Thymus (tissue), 11 donors: ENCODE measurements around the gene PGP. TPM values are rescaled to one million over a fixed set of nuclear protein-coding genes. Genes with fewer than 3 reads are reported as not detected.

Experiments
- DNase-seq, 9 donors: peaks; one replicate each; pipeline ENCODE4 v3.0.0-alpha.2; 2013; ENCODE audit warnings: low spot score in 9 of 9, low read depth in 6 of 9, missing footprints in 1 of 9
- H3K27ac ChIP-seq, 2 donors: one replicate each; pipeline ENCODE4 v1.5.1; 2013; ENCODE audit warnings: control low read depth in 1 of 2, low read depth in 1 of 2, low read length in 1 of 2, mild to moderate bottlenecking in 1 of 2, moderate library complexity in 1 of 2
- H3K27me3 ChIP-seq, 2 donors: one replicate each; pipeline ENCODE4 v1.5.1; 2013; ENCODE audit warnings: low read length in 1 of 2; ENCODE audit not compliant: control insufficient read depth in 2 of 2, insufficient read depth in 1 of 2
- H3K36me3 ChIP-seq, 2 donors: one replicate each; pipeline ENCODE4 v1.5.1; 2013; ENCODE audit warnings: low read length in 1 of 2, mild to moderate bottlenecking in 1 of 2, moderate library complexity in 1 of 2; ENCODE audit not compliant: control insufficient read depth in 2 of 2, insufficient read depth in 2 of 2
- H3K4me1 ChIP-seq, 2 donors: one replicate each; pipeline ENCODE4 v1.5.1; 2013; ENCODE audit warnings: low read length in 2 of 2; ENCODE audit not compliant: control insufficient read depth in 2 of 2, insufficient read depth in 2 of 2
- H3K4me3 ChIP-seq, 2 donors: one replicate each; pipeline ENCODE4 v1.5.1; 2013; ENCODE audit warnings: low read length in 2 of 2, control low read depth in 1 of 2, mild to moderate bottlenecking in 1 of 2
- H3K9me3 ChIP-seq, 2 donors: one replicate each; pipeline ENCODE4 v1.5.1; 2013; ENCODE audit warnings: low read length in 1 of 2, mild to moderate bottlenecking in 1 of 2; ENCODE audit not compliant: control insufficient read depth in 2 of 2, insufficient read depth in 1 of 2
- WGBS: extraction: QIAGEN DNeasy Blood & Tissue Kit; methylation state at CpG from one replicate; pipeline ENCODE4 v1.1.7; 2013; 5-methylcytosine and 5-hydroxymethylcytosine counted together
- polyA plus RNA-seq: library from polyadenylated mRNA; stranded (reverse); fragments of 200-250 nt; gene quantifications from one replicate; pipeline ENCODE4 v1.2.3, GENCODE V29; 2013
- total RNA-seq: library from RNA; stranded (reverse); fragments of 120-200 nt; gene quantifications from one replicate; pipeline ENCODE4 v1.2.4, GENCODE V29; 2013
- donor health status: healthy.

Gene PGP
- total and polyA plus RNA-seq, 2 donors: 12.4 to 12.9 TPM

DNA sequence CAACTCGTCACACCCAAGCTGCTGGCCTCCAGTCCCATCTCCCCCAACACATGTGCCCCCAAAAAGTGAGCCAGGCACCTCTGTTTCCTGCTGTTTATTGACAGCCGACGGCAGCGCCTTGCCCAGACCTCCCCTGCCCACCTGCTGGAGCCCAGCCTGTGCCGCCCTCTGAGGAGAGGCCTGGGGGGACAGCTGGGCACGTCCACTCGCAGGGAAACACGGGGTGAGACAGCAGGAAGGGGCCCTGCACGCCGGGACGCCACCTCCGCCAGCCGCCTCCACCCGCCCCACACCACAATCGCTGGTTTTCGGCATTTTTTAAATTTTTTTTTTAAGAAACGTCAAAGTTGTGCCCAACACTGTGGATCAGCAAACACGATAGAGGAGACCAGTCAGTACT is 37.5 kb downstream of the PGP start:
- no peak overlapping the region for H3K27ac ChIP-seq
- no peak for DNase-seq
- no peak overlapping the region for H3K4me3 ChIP-seq
- peaks cover 0 to 3% of the 10 kb centered on the region in 2 donors for H3K27me3 ChIP-seq
- no peaks in the 10 kb centered on the region for H3K4me1 ChIP-seq
- H3K9me3 ChIP-seq: no peaks in the 10 kb centered on the region
- peaks cover 34 to 53% of the 10 kb centered on the region in 2 donors for H3K36me3 ChIP-seq
- WGBS: 98% methylated on average over 18 of the region's 18 CpGs

GRCh38 chr16:2176047-2176446 is 38.6 kb downstream of the PGP start:
- WGBS: 98% methylated on average over 23 of the region's 23 CpGs
- no peak overlapping the region for H3K27ac ChIP-seq
- no peak overlapping the region for H3K4me3 ChIP-seq
- no peaks in the 10 kb centered on the region for H3K4me1 ChIP-seq
- peaks cover 42 to 63% of the 10 kb centered on the region in 2 donors for H3K36me3 ChIP-seq
- H3K27me3 ChIP-seq: peaks cover 0 to 3% of the 10 kb centered on the region in 2 donors
- H3K9me3 ChIP-seq: no peaks in the 10 kb centered on the region
- DNase-seq: no peak

GRCh38 chr16:2175454-2175853 is 39.2 kb downstream of the PGP start:
- 98% methylated on average over 10 of the region's 10 CpGs for WGBS
- no peak for DNase-seq
- H3K27me3 ChIP-seq: peaks cover 0 to 3% of the 10 kb centered on the region in 2 donors
- no peak overlapping the region for H3K27ac ChIP-seq
- H3K4me3 ChIP-seq: no peak overlapping the region
- H3K4me1 ChIP-seq: no peaks in the 10 kb centered on the region
- H3K36me3 ChIP-seq: peaks cover 47 to 68% of the 10 kb centered on the region in 2 donors
- no peaks in the 10 kb centered on the region for H3K9me3 ChIP-seq

DNA sequence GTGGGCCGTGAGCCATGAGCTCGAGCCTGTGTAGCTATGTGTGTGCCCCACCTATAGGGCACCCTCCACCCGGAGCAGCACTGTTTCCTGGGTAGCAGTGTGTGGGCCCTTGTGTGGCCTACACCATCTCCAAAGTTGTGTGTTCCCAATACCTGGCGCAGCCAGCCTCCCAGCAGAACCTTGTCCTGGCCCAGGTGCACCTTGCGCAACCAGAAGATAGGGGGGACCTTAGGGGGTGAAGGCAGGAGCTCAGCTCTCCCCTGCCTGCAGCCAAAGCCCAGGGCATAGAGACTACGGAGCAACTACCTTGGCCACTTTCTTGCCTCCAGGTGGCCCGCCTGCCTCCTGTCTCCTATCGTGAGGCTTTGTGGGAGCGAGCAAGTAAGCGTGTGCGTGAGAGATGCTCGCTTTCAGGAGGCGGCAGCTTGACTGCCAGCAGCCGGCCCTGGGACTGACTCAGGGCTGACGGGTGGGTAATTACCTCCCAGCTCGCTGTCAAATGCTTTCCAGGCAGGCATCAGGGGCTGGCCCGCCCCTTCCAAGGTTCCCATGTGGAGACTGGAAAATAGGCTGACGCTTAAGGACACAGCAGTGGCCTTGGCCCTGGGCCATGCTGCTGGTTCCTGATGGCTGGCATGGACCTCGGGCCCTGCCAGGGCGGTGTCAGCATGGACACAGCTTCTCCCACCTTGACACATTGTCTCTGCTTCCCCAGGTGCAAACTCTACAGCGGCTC is 40.1 kb downstream of the PGP start:
- 98% methylated on average over 21 of the region's 21 CpGs for WGBS
- H3K4me1 ChIP-seq: no peaks in the 10 kb centered on the region
- H3K36me3 ChIP-seq: peaks cover 50 to 69% of the 10 kb centered on the region in 2 donors
- H3K4me3 ChIP-seq: no peak overlapping the region
- H3K27ac ChIP-seq: no peak overlapping the region
- DNase-seq: no peak
- H3K27me3 ChIP-seq: peaks cover 0 to 3% of the 10 kb centered on the region in 2 donors
- H3K9me3 ChIP-seq: no peaks in the 10 kb centered on the region

DNA sequence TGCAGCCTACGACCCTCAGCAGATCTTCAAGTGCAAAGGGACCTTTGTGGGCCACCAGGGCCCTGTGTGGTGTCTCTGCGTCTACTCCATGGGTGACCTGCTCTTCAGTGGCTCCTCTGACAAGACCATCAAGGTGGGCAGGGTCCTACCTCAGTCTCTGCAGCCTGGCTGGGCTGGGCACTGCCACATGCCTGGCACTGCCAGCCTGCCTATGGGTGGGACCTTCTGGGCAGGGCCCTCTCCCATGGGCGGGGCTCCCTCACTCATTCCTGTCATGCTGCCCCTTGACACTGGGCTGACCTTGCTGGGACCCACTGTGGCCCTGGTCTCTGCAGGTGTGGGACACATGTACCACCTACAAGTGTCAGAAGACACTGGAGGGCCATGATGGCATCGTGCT is 40.7 kb downstream of the PGP start:
- Histone ChIP-seq H3K27ac (no peak overlapping the region), H3K4me1 (no peaks in the 10 kb centered on the region), H3K4me3 (no peak overlapping the region), H3K36me3 (peaks cover 54 to 69% of the 10 kb centered on the region in 2 donors), H3K27me3 (no peaks in the 10 kb centered on the region), H3K9me3 (no peaks in the 10 kb centered on the region)
- no peak for DNase-seq
- 98% methylated on average over 4 of the region's 4 CpGs for WGBS

- no peak overlapping the region for H3K4me3 ChIP-seq
- no peaks in the 10 kb centered on the region for H3K9me3 ChIP-seq
- no peaks in the 10 kb centered on the region for H3K4me1 ChIP-seq
- peaks cover 57 to 73% of the 10 kb centered on the region in 2 donors for H3K36me3 ChIP-seq
- DNase-seq: no peak
- H3K27ac ChIP-seq: no peak overlapping the region
- WGBS: 98% methylated on average over 14 of the region's 14 CpGs
- H3K27me3 ChIP-seq: no peaks in the 10 kb centered on the region
Measured at GRCh38 chr16:2173366-2173765, 41.3 kb downstream of the PGP start.

DNA sequence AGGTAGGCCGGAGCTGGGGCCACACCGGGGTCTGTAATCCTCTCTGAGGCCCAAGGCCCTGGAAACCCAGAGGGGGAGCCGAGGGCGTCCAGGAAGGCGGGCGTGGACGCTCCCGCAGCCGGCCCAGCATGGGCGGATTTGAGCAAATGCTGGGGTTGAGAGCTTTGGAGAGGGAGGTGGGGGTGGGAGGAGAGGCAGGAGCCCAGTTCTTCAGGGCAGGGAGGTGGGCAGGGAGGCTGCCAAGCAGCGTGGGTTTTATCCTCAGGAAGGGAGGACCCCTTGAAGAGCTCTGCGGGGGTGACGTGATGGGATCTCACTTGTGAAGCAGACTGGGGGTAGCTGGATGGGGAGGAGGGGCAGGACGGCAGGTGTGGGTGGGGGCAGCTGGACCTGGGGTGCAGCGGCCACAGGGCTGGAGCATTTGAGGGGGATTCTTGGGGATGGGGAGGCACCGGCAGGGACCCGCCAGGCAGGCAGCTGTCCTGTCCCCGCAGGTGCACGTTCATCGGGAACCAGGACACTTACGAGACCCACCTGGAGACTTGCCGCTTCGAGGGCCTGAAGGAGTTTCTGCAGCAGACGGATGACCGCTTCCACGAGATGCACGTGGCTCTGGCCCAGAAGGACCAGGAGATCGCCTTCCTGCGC is 41.8 kb downstream of the PGP start:
- H3K4me3 ChIP-seq: no peak overlapping the region
- DNase-seq: no peak

GRCh38 chr16:2171601-2172178 is 43.0 kb downstream of the PGP start:
- H3K4me1 ChIP-seq: no peaks in the 10 kb centered on the region
- WGBS: 98% methylated on average over 28 of the region's 28 CpGs
- no peaks in the 10 kb centered on the region for H3K9me3 ChIP-seq
- DNase-seq: no peak
- no peak overlapping the region for H3K27ac ChIP-seq
- H3K27me3 ChIP-seq: no peaks in the 10 kb centered on the region
- no peak overlapping the region for H3K4me3 ChIP-seq
- H3K36me3 ChIP-seq: peaks cover 66 to 82% of the 10 kb centered on the region in 2 donors

More for the DNA sequence above, 41.8 kb downstream of the PGP start:
- WGBS: 98% methylated on average over 29 of the region's 29 CpGs
- Histone ChIP-seq H3K4me1 (no peaks in the 10 kb centered on the region), H3K9me3 (no peaks in the 10 kb centered on the region), H3K36me3 (peaks cover 62 to 79% of the 10 kb centered on the region in 2 donors), H3K27me3 (no peaks in the 10 kb centered on the region), H3K27ac (no peak overlapping the region)
